GM12891 (cell line): ENCODE measurements around the gene TMEM164. TPM values are rescaled to one million over a fixed set of nuclear protein-coding genes. Genes with fewer than 3 reads are reported as not detected.
"Not testable (repeated sequence)": the region's sequence is repeated elsewhere in the genome, so short reads cannot be mapped to it uniquely, and the experiment has no call there.

ENCODE experiments used
- DNase-seq: peaks from one replicate; pipeline ENCODE4 v3.0.0; 2011; ENCODE audit warnings: low spot score; ENCODE audit not compliant: insufficient read length
- FAIRE-seq: peaks from 2 replicates; lab custom pipeline; 2011; peaks lifted over from hg19 to GRCh38; lab: Jason Lieb, UNC
- PAX5 ChIP-seq: IDR thresholded peaks from 2 replicates; pipeline ENCODE4 v1.6.1; 2011; ENCODE audit warnings: low read length, moderate library complexity, mild to moderate bottlenecking; ENCODE audit not compliant: insufficient read depth, severe bottlenecking
- POLR2A ChIP-seq: IDR thresholded peaks from 2 replicates; pipeline ENCODE4 v1.6.1; 2011; ENCODE audit warnings: low read depth, low read length, control low read depth
- POLR2AphosphoS5 ChIP-seq: IDR thresholded peaks from 2 replicates; pipeline ENCODE4 v1.6.1; 2011; ENCODE audit warnings: low read depth, low read length, control low read depth
- POU2F2 ChIP-seq: IDR thresholded peaks from 2 replicates; pipeline ENCODE4 v1.6.1; 2011; ENCODE audit warnings: low read depth, mild to moderate bottlenecking, control low read depth, low read length, moderate library complexity
- SPI1 ChIP-seq: IDR thresholded peaks from 2 replicates; pipeline ENCODE4 v1.6.1; 2011; ENCODE audit warnings: low read depth, low read length, control low read depth
- TAF1 ChIP-seq: IDR thresholded peaks from 2 replicates; pipeline ENCODE4 v1.6.1; 2011; ENCODE audit warnings: low read depth, low read length, control low read depth
- polyA plus RNA-seq: library from polyadenylated mRNA; unstranded; fragments of >200 nt; gene quantifications from one replicate; pipeline ENCODE4 v1.2.1, GENCODE V29; 2012; ENCODE audit warnings: low read depth, missing spikeins, inconsistent platforms; ENCODE audit not compliant: missing spikeins

Gene TMEM164
- polyA plus RNA-seq, result 9.9 TPM

GRCh38 chrX:110002300-110003166, at the start of gene TMEM164:
TMEM164 (plus strand) TSS chrX:110003114; CDS start chrX:110003775, 661 bp downstream.
- TF ChIP-seq SPI1, result 0 out of 2 replicates have a peak, but pooled peaks have one; percentile 11
- TF ChIP-seq TAF1, result no peak
- peak; percentile 40 for TF ChIP-seq POLR2AphosphoS5
- FAIRE-seq (peak; percentile 98), DNase-seq (peak; percentile 47)

- no peak for FAIRE-seq
- TF ChIP-seq TAF1 (no peak), SPI1 (no peak), POU2F2 (no peak), PAX5 (no peak), POLR2AphosphoS5 (no peak), POLR2A (no peak)
- DNase-seq, result no peak
Observed at GRCh38 chrX:109954333-109954732, 48.6 kb upstream of the TMEM164 start.

- FAIRE-seq, result peak; percentile 5
- no peak for TF ChIP-seq POLR2A
- no peak for TF ChIP-seq TAF1
- TF ChIP-seq POU2F2, result no peak
- TF ChIP-seq SPI1, result no peak
- no peak for TF ChIP-seq POLR2AphosphoS5
- no peak for TF ChIP-seq PAX5
Observed at GRCh38 chrX:109954955-109955354, 48.0 kb upstream of the TMEM164 start.

GRCh38 chrX:109958266-109958665, 44.6 kb upstream of the TMEM164 start:
- TF ChIP-seq PAX5 (no peak), POU2F2 (no peak), TAF1 (no peak), SPI1 (no peak), POLR2AphosphoS5 (no peak)
- peak; percentile 59 for FAIRE-seq
- DNase-seq, result no peak

More at GRCh38 chrX:109954955-109955354, 48.0 kb upstream of the TMEM164 start:
- DNase-seq, result no peak

GRCh38 chrX:109959356-109959871, 43.5 kb upstream of the TMEM164 start:
- no peak for DNase-seq
- FAIRE-seq, result peak; percentile 75
- TF ChIP-seq TAF1 (no peak), POLR2A (no peak), PAX5 (no peak), POLR2AphosphoS5 (no peak), SPI1 (no peak), POU2F2 (no peak)

GRCh38 chrX:109964390-109964789, 38.5 kb upstream of the TMEM164 start:
- DNase-seq (no peak), FAIRE-seq (no peak)
- TF ChIP-seq POLR2A, result no peak
- no peak for TF ChIP-seq POU2F2
- TF ChIP-seq POLR2AphosphoS5, result no peak
- TF ChIP-seq PAX5, result no peak
- TF ChIP-seq TAF1, result no peak
- TF ChIP-seq SPI1, result no peak

- no peak for FAIRE-seq
- TF ChIP-seq TAF1 (no peak), PAX5 (no peak), POU2F2 (no peak), POLR2A (no peak), POLR2AphosphoS5 (no peak), SPI1 (no peak)
Observed at GRCh38 chrX:109966246-109966645, 36.7 kb upstream of the TMEM164 start.

GRCh38 chrX:109967156-109967555, 35.8 kb upstream of the TMEM164 start:
- DNase-seq, result no peak
- TF ChIP-seq TAF1 (no peak), SPI1 (no peak), POU2F2 (no peak), POLR2A (no peak), PAX5 (no peak), POLR2AphosphoS5 (no peak)
- FAIRE-seq, result no peak

More at GRCh38 chrX:109966246-109966645, 36.7 kb upstream of the TMEM164 start:
- DNase-seq, result no peak

- not testable (repeated sequence) for FAIRE-seq, DNase-seq
Observed at GRCh38 chrX:109970841-109971240, 32.1 kb upstream of the TMEM164 start.
